ENCODE data around the gene SPATA16. TPM values are rescaled to one million over a fixed set of nuclear protein-coding genes. Genes with fewer than 3 reads are reported as not detected.

Gene SPATA16
- total RNA-seq, 2 experiments from 2014 or later, result not detected

DNA sequence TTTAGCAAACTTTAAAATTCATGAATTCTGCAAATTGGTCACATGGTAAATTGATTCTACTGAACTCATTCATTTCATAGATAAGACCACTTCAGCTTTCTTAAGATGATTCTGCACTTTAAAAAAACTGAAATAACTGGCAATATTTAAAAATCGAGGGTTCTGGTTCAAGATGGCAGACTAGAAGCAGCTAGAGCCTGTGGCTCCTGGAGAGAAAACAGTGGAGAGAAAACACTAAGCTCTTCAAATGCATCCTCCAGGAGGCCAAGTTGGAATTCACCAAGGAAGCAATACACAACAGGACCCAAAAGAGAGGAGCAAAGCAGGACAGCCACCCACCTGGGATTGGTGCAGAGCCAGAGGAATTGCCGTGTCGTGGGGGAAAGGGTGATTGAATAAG, 132.1 kb downstream of the SPATA16 start:
- Mint-ChIP-seq H3K36me3 (no peaks in the 10 kb centered on the region), H3K9me3 (ENCODE audit: low read depth) (no peaks in the 10 kb centered on the region)
- CTCF ChIA-PET, result no interaction called here

GRCh38 chr3:173007079-173007723, 133.8 kb downstream of the SPATA16 start:
- Mint-ChIP-seq H3K4me1 (no peaks in the 10 kb centered on the region), H3K36me3 (no peaks in the 10 kb centered on the region), H3K27me3 (no peaks in the 10 kb centered on the region), H3K27ac (no peak overlapping the region), H3K9me3 (ENCODE audit: low read depth) (no peaks in the 10 kb centered on the region), H3K4me3 (no peak overlapping the region)
- ATAC-seq, result no peak
- CTCF ChIA-PET, result interaction anchor here (0.6 kb wide), 1 partner anchor 1061 kb away, joined by 3 read pairs; no protein-coding TSS in a partner anchor
- no peak for DNase-seq

More for the DNA sequence above, 132.1 kb downstream of the SPATA16 start:
- no peak for DNase-seq
- Mint-ChIP-seq H3K27me3 (no peaks in the 10 kb centered on the region), H3K27ac (no peak overlapping the region), H3K4me3 (no peak overlapping the region), H3K4me1 (no peaks in the 10 kb centered on the region)
- no peak for ATAC-seq

GRCh38 chr3:173006006-173006405, 135.0 kb downstream of the SPATA16 start:
- Mint-ChIP-seq H3K4me1 (no peaks in the 10 kb centered on the region), H3K9me3 (ENCODE audit: low read depth) (no peaks in the 10 kb centered on the region), H3K36me3 (no peaks in the 10 kb centered on the region), H3K4me3 (no peak overlapping the region), H3K27ac (no peak overlapping the region), H3K27me3 (no peaks in the 10 kb centered on the region)
- DNase-seq (no peak), ATAC-seq (no peak)
- CTCF ChIA-PET, result no interaction called here

- H3K27me3 Mint-ChIP-seq, result no peaks in the 10 kb centered on the region
- DNase-seq (no peak), ATAC-seq (no peak)
- CTCF ChIA-PET, result no interaction called here
- H3K4me3 Mint-ChIP-seq, result no peak overlapping the region
- H3K36me3 Mint-ChIP-seq, result no peaks in the 10 kb centered on the region
- no peaks in the 10 kb centered on the region for H3K4me1 Mint-ChIP-seq
- no peak overlapping the region for H3K27ac Mint-ChIP-seq
- H3K9me3 Mint-ChIP-seq (ENCODE audit: low read depth), result no peaks in the 10 kb centered on the region
Observed at GRCh38 chr3:173004681-173005080, 136.4 kb downstream of the SPATA16 start.

DNA sequence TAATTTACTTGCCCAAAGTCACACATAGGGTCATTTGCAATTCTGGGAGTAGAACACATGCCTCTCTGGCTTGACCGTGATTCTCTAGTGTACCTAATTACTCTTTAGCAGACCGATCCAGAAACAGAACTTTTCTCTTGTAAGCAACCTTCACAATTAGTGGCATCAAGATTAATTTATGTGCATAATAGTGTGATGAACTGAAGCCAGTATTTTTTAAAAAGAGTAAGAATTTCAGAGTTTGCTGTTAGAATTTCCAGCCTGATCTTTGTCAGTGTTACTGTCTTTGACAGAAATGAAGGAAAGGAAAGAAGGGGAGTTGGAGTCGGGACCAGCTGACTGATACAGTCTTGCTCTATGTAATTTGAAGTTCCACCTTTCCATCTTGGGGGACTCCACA, 137.1 kb downstream of the SPATA16 start:
- ATAC-seq, result no peak
- H3K27me3 Mint-ChIP-seq, result no peaks in the 10 kb centered on the region
- DNase-seq, result no peak
- CTCF ChIA-PET, result no interaction called here
- no peaks in the 10 kb centered on the region for H3K9me3 Mint-ChIP-seq (ENCODE audit: low read depth)
- no peak overlapping the region for H3K4me3 Mint-ChIP-seq
- no peaks in the 10 kb centered on the region for H3K36me3 Mint-ChIP-seq
- H3K4me1 Mint-ChIP-seq, result no peaks in the 10 kb centered on the region
- no peak overlapping the region for H3K27ac Mint-ChIP-seq

- Mint-ChIP-seq H3K4me1 (no peaks in the 10 kb centered on the region), H3K27ac (no peak overlapping the region), H3K9me3 (ENCODE audit: low read depth) (no peaks in the 10 kb centered on the region), H3K36me3 (no peaks in the 10 kb centered on the region), H3K27me3 (no peaks in the 10 kb centered on the region), H3K4me3 (no peak overlapping the region)
- no peak for ATAC-seq
- CTCF ChIA-PET, result no interaction called here
- no peak for DNase-seq
Observed at GRCh38 chr3:173003471-173003870, 137.6 kb downstream of the SPATA16 start.

- CTCF ChIA-PET, result no interaction called here
- Mint-ChIP-seq H3K27me3 (no peaks in the 10 kb centered on the region), H3K36me3 (no peaks in the 10 kb centered on the region)
Observed at GRCh38 chr3:173001622-173002021, 139.4 kb downstream of the SPATA16 start.

DNA sequence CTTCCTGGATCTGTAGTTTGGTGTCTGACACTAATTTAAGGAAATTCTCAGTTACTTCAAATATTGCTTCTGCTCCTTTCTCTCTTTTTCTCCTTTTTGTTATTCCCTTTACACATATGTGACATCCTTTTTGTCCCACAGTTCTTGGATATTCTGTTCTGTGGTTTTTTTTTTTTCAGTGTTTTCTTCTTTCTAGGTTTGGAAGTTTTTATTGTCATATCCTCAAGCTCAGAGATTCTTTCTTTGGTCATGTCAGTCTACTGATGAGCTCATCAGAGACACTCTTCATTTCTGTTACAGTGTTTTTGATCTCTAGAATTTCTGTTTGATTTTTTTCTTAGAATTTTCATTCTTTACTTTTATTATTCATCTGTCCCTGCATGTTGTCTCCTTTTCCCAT, 140.5 kb downstream of the SPATA16 start:
- Mint-ChIP-seq H3K4me1 (no peaks in the 10 kb centered on the region), H3K9me3 (ENCODE audit: low read depth) (no peaks in the 10 kb centered on the region), H3K27ac (no peak overlapping the region), H3K4me3 (no peak overlapping the region), H3K36me3 (no peaks in the 10 kb centered on the region), H3K27me3 (no peaks in the 10 kb centered on the region)
- ATAC-seq (no peak), DNase-seq (no peak)
- CTCF ChIA-PET, result no interaction called here

More at GRCh38 chr3:173001622-173002021, 139.4 kb downstream of the SPATA16 start:
- DNase-seq (no peak), ATAC-seq (no peak)
- H3K9me3 Mint-ChIP-seq (ENCODE audit: low read depth), result no peaks in the 10 kb centered on the region
- H3K4me1 Mint-ChIP-seq, result no peaks in the 10 kb centered on the region
- no peak overlapping the region for H3K27ac Mint-ChIP-seq
- H3K4me3 Mint-ChIP-seq, result no peak overlapping the region

GRCh38 chr3:172993412-172993811, 147.6 kb downstream of the SPATA16 start:
- H3K27me3 Mint-ChIP-seq, result no peaks in the 10 kb centered on the region
- CTCF ChIA-PET, result no interaction called here

GRCh38 chr3:172991424-172991996, 149.5 kb downstream of the SPATA16 start:
- no peak for DNase-seq
- no peak overlapping the region for H3K27ac Mint-ChIP-seq
- H3K27me3 Mint-ChIP-seq, result no peaks in the 10 kb centered on the region
- no peaks in the 10 kb centered on the region for H3K36me3 Mint-ChIP-seq
- ATAC-seq, result no peak
- CTCF ChIA-PET, result no interaction called here
- no peaks in the 10 kb centered on the region for H3K9me3 Mint-ChIP-seq (ENCODE audit: low read depth)
- no peaks in the 10 kb centered on the region for H3K4me1 Mint-ChIP-seq
- no peak overlapping the region for H3K4me3 Mint-ChIP-seq

More at GRCh38 chr3:172993412-172993811, 147.6 kb downstream of the SPATA16 start:
- no peak for DNase-seq
- Mint-ChIP-seq H3K27ac (no peak overlapping the region), H3K4me3 (no peak overlapping the region), H3K4me1 (no peaks in the 10 kb centered on the region), H3K36me3 (no peaks in the 10 kb centered on the region), H3K9me3 (ENCODE audit: low read depth) (no peaks in the 10 kb centered on the region)
- ATAC-seq, result no peak

GRCh38 chr3:172989373-172989772, 151.7 kb downstream of the SPATA16 start:
- CTCF ChIA-PET, result no interaction called here
- ATAC-seq (no peak), DNase-seq (no peak)
- no peak overlapping the region for H3K4me3 Mint-ChIP-seq
- H3K9me3 Mint-ChIP-seq (ENCODE audit: low read depth), result no peaks in the 10 kb centered on the region
- no peaks in the 10 kb centered on the region for H3K4me1 Mint-ChIP-seq
- H3K36me3 Mint-ChIP-seq, result no peaks in the 10 kb centered on the region
- no peak overlapping the region for H3K27ac Mint-ChIP-seq
- H3K27me3 Mint-ChIP-seq, result no peaks in the 10 kb centered on the region

- Mint-ChIP-seq H3K4me1 (no peaks in the 10 kb centered on the region), H3K36me3 (no peaks in the 10 kb centered on the region), H3K27ac (no peak overlapping the region), H3K9me3 (ENCODE audit: low read depth) (no peaks in the 10 kb centered on the region), H3K27me3 (no peaks in the 10 kb centered on the region), H3K4me3 (no peak overlapping the region)
- CTCF ChIA-PET, result no interaction called here
- ATAC-seq, result no peak
- DNase-seq, result no peak
Observed at GRCh38 chr3:172987273-172987672, 153.8 kb downstream of the SPATA16 start.

GRCh38 chr3:172984914-172985313, 156.1 kb downstream of the SPATA16 start:
- no peak overlapping the region for H3K27ac Mint-ChIP-seq
- H3K36me3 Mint-ChIP-seq, result no peaks in the 10 kb centered on the region
- CTCF ChIA-PET, result no interaction called here
- ATAC-seq, result no peak
- H3K27me3 Mint-ChIP-seq, result no peaks in the 10 kb centered on the region
- DNase-seq, result no peak
- no peak overlapping the region for H3K4me3 Mint-ChIP-seq
- H3K4me1 Mint-ChIP-seq, result no peaks in the 10 kb centered on the region
- H3K9me3 Mint-ChIP-seq (ENCODE audit: low read depth), result no peaks in the 10 kb centered on the region

DNA sequence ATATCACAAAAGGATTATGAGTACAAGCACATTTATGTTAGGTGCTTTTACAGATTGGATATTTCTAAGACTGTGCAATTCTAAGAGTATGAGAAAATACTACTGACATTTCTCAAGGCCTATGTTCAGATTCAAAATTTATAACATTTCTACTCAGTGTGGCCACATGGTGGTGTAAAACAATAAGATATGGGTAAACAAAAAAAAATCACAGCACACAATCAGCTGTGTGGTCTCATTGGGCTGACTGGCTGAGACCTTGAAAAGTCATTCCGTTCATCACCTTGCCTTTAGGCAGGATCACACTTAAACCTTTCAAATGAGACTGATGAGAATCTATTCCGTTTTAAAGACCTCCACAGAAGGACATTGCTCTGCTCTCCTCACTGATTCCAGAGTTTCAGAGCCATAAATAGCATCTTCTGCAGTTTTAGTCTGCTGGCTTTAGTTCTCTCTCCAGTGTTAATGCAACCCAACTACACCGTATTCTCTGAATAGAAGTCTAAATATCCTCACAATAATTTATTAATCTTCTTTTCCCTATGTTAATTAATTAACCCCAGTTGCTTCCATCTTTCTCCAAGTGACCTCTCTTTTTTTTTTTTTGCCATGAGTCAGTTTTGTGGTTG, 158.2 kb downstream of the SPATA16 start:
- no peaks in the 10 kb centered on the region for H3K9me3 Mint-ChIP-seq (ENCODE audit: low read depth)
- H3K4me1 Mint-ChIP-seq, result no peaks in the 10 kb centered on the region
- CTCF ChIA-PET, result no interaction called here
- no peak overlapping the region for H3K4me3 Mint-ChIP-seq
- no peak for DNase-seq
- no peak overlapping the region for H3K27ac Mint-ChIP-seq
- no peaks in the 10 kb centered on the region for H3K36me3 Mint-ChIP-seq
- no peak for ATAC-seq
- H3K27me3 Mint-ChIP-seq, result no peaks in the 10 kb centered on the region

Data from activated CD8-positive, alpha-beta memory T cell treated with anti-CD3 and anti-CD28 coated beads, Interleukin-2, amount 10 ng/mL, durations not matched to agents 7 days and 5 days (primary cell).